GM10847 (cell line): ENCODE data around the gene CHST8.

Source experiments
- POLR2A ChIP-seq: IDR thresholded peaks from 2 replicates; pipeline ENCODE4 v1.6.1; 2011; ENCODE audit not compliant: insufficient read length; ENCODE audit errors: extremely low read depth

Gene CHST8

DNA sequence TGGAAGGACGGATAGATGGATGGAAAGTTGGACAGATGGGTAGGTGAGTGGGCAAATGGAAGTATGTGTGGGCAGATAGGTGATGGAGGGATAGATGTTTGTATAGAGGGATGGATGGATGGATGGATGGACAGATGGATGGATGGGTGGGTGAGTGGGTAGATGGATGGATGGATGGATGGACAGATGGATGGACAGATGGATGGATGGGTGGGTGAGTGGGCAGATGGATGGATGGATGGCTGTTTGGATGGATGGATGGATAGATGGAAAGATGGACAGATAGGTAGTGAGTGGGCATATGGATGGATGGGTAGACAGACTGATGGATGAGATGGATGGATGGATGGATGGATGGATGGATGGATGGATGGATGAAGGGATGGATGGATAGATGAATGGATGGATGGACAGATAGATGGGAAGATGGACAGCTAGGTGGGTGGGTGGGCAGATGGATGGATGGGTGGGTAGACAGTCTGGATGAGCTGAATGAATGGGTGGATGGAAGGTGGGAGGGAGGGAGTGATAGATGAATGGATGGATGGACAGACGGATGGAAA, 100.1 kb downstream of the CHST8 start:
- no peak for TF ChIP-seq POLR2A

DNA sequence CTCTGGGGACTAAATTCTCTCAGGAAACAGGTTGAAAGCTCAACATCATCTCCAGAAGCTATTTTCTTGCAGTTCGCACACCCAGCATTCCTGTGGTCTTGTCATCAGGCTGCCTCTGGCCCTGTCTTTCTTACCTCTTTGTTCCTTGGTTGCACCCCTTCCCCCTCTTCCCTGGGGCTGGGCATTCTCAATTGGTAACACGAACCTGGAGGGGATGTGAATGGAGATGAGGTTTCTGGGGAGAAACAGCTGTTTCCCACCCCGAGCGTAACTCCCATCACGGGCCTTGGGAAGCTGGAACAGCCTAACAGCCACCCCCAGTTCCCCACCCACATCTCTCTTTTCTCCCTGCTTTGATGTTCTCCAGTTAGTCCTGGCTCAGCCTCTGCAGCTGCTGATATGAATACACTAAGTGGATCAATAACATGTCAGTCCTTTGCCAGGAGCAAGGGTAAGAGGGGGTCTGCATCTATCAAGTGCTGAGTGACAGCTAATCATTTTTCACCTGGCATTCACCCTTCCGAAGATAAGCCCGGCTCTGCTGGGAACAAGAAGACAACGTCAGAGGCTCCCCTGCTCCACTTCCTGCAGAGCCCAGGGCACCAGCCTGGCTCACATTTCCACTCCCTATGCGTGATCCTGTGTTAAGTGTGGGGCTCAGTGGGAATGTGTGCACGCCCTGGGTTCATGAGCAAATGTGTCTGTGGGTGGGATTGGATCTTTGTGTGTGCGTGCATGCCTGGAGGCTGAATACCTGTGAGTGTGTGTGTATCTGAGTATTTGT, 100.9 kb downstream of the CHST8 start:
- TF ChIP-seq POLR2A = no peak

DNA sequence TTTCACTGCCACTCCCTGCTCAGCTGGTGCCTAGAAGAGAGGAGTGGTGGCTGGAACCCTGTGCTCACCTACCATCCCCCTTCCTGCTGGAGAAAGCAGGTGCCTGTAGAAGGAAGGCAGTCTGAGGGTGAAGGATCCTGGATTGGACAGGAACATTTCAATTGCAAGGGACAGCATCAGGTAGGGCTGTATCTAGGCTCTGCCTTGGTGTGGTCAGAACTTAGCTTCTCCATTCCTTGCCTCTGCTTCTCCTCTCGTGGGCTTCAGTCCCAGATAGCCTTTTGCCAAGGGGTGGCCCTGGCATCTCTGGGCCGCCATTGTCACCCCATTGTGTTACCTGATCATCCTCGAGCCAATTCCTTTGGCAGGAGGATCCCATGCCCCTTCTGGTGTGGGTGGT, 101.8 kb downstream of the CHST8 start:
- no peak for TF ChIP-seq POLR2A

DNA sequence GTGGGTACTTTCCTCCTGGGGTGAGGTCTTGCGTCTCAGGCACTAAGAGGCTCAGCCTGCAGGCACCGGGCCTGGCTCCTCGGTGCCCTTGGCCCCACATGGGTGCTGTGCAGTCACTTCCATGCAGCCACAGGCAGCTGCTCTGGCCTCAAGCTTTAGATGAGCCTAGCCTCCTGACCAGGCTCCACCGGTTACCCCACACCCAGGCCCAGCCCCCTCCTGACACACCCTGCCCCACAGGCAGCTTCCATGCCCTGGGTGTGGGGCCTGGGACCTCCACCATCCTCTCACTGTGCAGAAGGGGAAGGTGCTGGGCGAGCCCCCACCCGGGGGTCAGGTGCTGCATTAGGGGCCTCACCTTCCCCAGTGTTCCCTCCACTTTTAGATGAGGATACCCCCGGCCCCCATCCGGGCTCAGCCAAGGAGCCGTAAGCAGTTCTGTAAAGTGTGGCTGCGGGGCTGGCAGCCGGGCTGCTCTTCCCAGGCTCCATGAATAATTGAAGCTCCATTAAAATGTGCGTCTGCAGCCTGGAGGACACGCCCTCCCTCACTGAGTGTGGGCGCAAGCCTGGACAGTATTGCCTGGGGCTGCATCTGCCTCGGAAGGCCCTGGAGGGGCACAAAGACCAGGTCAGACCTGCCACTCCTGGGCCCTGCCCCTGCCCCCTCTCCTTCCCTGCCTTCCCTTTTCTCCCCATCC, 102.4 kb downstream of the CHST8 start:
- no peak for TF ChIP-seq POLR2A

DNA sequence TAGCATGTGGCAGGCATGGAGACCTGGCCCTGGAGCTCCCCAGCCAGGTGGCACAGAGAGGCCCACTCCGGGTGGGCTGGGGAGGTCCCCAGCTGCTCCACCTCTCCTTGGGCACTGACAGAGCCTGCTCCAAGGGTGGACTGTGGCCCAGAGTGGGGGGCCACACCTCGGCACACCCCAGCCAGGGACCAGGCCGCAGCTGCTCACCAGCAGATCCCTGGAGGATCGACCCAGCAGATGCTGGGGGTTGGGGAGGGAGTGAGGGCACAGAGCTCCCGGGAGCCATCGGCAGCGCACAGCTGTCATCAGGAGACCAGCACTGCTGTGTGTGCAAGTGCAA, 102.9 kb downstream of the CHST8 start:
- no peak for TF ChIP-seq POLR2A

DNA sequence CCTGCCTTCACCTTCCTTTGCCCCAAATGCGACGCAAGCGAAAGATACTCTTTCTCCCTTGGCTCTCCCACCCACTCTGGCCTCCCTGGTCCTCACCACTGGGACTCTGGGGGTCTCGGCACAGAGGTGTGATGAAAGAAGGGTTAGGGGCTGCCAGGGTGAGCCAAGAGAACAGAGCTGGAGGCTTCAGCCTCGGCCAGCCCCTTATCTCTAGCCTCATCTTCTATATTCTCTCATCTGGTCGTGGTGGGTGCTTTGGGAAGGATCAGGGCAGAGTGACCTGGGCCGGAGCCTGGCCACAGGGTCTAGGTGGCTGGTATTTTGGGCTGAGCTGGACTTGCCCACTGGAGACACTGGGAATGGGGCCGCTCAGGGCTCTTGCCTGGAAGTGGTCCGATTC, 103.8 kb downstream of the CHST8 start:
- TF ChIP-seq POLR2A = no peak

DNA sequence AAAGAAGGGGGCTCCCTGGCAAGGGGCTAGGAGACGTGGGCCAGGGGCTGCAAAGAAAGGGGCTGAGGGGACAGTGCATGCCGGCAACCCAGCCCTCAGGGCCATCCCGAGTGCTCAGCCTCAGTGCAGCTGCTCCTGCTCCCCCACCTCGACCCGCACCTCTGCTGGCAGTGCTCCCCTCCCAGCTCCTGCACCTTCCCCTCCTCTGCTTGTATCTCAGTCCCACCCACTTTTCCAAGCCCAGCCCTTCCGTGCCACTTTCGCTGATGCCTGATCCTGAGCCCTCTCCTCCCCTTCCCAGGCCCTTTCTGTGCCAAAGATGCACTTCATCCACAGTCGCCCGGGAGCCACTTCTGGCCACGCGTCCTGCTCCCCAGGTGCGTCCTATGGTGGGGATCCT, 105.0 kb downstream of the CHST8 start:
- TF ChIP-seq POLR2A = no peak

DNA sequence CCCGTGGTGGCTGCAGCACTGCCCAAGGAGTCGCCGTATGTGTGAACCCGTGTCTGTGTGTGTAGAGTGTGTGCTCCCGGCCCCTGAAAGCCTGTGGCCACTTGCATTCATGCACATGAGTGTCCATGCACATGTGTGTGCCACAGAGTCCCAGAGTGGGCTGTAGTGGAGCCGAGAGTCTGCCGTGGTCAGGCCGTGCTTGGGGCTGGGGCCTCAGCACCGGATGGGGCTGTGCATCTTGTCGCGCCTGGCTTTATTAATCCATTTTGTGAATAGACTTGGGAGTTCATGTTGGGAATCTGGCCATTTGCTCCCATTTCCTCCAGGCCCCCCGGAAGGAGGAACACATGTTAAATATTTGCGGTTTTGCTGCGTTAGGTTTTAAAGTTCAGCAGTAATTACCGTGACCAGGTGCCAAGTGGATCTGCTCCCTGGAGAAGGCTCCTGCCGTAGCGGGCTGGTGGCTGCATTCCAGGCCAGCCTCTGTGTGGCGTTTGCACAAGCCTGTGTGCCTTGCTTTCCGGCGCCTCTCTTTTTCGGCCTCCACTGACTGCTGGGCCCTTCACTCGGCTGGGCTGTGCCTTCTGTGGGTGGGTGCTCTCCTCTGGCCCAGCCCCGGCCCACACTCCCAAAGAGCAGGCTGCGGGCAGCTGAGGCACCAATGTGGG, 105.7 kb downstream of the CHST8 start:
- TF ChIP-seq POLR2A = no peak

DNA sequence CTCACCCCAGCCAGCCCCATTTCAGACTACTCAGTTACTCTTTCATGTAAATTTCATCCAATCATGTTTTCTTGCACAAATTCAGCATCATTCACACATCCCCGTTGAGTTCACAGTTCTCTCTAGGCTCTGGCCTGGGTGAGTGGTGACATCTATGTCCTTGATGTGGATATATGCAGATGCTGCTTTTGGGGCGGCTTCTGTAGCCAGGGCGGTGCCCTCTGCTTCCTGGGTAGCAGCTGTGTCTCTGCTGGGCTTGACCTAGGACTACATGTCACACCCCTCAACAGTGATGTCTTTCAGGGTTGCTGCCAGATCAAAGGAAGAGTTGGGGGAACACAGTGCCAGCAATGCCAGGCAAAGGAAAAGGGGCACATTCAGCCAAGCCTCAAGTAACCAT, 106.4 kb downstream of the CHST8 start:
- TF ChIP-seq POLR2A = no peak

DNA sequence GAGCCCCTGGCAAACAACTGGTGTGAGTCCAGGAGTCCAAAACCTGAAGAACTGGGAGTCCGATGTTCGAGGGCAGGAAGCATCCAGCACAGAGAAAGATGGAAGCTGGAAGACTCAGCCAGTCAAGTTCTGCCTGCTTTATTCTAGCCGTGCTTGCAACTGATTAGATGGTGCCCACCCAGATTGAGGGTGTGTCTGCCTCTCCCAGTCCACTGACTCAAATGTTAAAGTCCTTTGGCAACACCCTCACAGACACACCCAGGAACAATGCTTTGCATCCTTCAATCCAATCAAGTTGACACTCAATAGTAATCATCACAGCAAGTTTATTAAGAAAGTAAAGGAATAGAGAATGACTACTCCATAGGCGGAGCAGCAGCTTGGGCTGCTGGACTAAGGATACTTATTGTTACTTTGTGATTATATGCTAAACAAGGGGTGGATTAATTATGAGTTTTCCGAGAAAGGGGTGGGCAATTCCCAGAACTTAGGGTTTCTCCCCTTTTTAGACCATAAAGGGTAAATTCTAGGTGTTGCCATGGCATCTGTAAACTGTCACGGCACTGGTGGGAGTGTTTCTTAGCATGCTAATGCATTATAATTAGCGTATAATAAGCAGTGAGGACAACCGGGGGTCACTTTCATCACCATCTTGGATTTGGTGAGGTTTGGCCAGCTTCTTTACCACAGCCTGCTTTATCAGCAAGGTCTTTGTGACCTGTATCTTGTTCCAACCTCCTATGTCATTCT, 109.3 kb downstream of the CHST8 start:
- no peak for TF ChIP-seq POLR2A

DNA sequence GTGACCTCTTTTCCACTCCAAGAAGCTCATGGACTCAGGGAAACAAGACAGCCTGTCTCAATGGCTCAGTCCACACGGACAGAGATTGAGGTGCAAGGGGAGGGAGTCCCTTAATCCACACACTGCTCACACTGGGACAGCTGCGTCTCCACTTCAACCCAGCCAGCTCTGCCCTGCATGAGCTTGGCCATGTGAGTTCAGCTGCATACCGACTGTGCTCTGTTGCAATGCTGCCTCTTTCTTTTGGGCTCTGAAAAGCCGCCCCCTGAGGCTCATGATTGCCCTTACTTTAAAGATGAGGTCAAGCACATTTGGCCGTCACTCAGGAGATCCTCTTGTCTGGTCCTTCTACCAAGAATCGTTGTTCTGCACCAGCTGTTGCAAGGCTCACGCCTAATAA, 110.1 kb downstream of the CHST8 start:
- TF ChIP-seq POLR2A = no peak

DNA sequence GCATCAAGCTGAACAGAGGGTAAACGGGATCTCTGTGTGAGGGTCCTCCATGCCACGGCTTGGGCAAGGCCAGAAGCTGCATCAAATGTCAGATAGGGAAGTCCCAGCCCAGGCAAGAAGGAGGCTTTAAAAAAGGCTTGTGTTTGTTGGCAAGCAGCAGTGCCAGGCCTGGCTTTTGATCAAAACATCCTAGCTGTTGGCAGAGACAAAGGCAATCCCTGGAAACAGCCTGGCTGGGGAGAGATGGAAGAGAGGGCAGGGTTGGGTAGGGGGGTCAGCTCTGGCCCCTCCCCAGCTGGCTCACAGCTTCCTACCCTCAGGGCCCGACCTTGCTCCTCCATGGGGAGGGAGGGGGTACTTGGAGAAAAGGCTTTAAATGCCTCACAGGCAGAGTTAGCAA, 113.2 kb downstream of the CHST8 start:
- TF ChIP-seq POLR2A = no peak

DNA sequence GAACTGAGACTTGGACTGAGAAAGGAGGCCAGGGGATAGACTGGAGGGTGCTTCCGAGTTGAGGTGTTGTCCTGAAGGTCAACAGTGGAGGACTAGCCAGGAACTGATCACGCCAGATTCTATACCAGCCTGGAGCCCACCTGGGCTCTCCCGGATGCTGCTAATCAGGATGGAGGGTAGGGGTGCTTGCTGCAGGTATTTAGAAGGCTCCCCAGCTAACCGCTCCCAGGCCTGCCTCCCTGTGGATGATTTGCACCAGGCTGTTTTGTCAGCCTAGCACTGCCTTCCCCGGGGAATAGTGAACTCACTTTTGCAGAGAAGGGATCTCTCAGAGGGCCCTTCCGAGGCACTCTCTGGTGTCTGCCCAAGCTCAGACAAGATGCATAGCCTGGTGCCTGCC, 114.4 kb downstream of the CHST8 start:
- no peak for TF ChIP-seq POLR2A

DNA sequence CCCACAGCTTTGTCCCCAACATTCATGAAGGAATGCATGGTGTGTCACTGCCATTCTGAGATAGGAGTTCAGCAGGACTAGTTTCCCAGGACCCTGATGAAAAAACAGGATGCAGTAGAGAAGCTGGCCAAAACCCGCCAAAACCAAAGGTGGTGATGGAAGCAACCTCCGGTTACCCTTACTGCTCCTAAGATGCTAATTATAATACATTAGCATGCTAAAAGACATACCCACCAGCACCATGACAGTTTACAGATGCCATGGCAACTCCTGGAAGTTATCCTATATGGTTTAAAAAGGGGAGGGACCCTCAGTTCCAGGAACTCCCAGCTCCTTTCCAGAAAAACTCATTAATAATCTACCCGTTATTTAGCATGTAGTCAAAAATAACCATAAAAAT, 115.0 kb downstream of the CHST8 start:
- TF ChIP-seq POLR2A = no peak

DNA sequence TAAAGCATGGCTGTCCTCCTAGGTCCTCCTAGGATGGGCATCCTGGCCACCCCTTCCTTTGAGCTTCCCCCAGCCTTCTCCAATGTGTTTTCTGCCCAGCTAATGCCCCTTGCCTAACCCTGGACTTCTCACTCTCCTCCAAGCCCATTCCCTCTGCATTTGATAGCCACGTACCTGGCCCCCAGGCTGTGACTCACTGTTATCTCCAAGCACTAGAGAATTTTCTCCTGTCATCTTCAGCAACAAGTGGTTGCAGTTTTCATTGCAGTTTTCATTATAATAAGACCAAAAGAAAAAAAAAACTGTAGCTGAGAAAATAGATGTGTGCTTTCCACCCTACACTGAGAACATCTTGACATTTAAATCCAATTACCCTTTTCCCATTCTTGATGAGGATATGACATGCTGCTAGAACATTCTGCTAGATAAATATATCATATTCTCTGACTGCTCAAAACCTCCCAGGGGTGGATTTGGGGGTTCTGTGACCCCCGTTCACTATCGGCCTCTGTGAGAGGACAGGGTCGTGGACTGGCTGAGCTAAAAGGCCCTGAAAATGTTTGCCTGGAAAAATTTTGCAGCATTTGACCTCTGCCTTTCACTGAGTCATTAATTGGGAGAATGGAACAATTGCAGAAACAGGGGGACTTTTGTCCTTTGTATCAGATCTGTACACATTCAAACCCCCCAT, 116.1 kb downstream of the CHST8 start:
- TF ChIP-seq POLR2A = no peak
